Renal pelvis (tissue), 4 donors: Measurements from ENCODE around the gene ZDHHC13. TPM values are rescaled to one million over a fixed set of nuclear protein-coding genes. Genes with fewer than 3 reads are reported as not detected.
A peak's percentile ranks its signal among the peaks of the same experiment; 100 is the strongest.

Source experiments
- DNase-seq: peaks from one replicate; pipeline ENCODE4 v3.0.0-alpha.2; 2013
- polyA plus RNA-seq, 3 donors: library from polyadenylated mRNA; unstranded; fragments of 120-200 nt; gene quantifications; one replicate each; pipeline ENCODE4 v1.2.1, GENCODE V29; 2013; ENCODE audit not compliant: insufficient read length in 3 of 3

ZDHHC13 gene
- polyA plus RNA-seq, 3 donors, result 15.9 to 21.5 (median 19.8) TPM

DNA sequence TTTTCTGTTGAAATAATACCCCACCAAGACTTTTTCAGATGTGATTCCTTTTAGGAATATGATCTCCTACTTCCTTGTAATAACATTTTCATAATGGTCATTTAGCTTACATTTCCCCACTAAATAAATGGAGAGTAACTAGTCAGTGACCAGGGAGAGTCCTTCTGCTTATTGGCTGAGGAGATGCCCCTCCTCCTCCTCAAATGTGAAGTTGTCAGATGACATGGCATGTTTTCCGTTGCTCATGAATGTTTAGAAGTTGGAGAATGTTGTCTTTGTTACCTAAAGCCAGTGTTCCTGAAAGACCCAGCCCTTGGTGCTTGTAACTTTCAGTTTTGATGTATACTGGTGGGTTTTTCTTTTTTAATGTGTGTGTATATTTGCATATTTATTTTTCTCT lies 46.6 kb downstream of the ZDHHC13 start:
- no peak for DNase-seq

DNA sequence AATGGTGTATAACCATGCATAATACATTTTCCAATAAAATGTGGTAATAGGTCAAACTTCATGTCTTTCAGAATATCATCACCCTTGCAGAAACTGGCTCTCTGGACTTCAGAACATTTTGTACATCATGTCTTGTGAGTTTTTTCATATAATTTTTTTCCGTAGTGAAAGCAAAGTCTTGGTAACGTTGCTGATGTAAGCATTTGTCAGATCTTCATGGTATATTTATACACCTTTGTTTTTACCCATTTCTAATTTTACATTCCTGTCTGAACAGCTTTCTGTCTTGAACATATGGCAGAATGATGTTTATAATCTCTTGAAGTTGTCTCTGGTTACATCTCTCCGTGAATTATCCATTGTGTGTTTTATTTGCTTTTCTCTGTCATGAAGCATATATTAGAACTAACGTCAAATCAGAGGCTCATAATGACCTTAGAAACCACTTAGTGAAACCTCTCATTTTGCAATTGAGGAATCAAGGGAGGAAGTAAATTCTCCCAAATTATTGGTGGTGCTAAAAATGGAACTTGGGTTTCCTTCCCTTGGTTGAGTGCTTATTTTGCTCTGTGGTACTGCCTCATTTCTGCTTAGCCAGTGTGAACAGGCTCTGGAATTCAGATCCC lies 47.4 kb downstream of the ZDHHC13 start:
- DNase-seq, result no peak

DNA sequence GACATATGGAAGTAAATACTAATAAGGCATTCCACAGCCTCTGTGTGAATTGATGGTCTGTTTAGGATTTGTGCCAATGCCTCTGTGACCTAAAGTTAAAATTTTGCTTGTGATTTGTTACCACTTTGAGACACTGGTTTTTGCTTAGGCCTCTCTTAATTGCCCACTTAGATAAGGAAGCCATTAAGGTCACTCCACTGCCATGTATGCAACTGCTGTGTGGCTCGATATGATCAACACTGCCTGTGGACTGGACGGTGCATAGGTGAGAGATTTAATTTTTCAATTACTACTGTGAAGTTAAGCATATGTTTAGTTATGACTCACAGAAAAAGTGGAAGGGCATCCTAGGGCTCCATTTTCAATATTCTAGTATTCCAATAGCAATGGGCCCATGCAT lies 47.9 kb downstream of the ZDHHC13 start:
- no peak for DNase-seq

DNA sequence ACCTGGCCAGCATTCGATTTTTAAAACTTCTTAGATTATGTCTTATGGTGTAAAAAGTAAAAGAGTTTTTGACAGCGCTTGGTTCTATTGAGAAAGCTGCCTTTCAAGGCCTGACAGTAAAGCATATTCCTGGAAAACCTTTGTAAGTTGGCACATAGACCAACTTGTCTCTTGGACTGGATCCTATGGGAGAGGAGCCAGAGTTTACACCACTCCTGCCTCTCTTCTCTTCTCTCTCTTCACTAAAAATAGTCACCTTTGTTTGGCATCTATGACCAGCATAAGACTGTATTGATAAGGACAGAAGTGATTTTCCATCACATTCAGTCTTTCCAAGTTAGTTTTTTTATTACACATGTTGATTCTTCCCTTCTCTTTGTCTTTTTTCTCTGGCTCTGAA lies 51.1 kb downstream of the ZDHHC13 start:
- DNase-seq, result no peak

DNA sequence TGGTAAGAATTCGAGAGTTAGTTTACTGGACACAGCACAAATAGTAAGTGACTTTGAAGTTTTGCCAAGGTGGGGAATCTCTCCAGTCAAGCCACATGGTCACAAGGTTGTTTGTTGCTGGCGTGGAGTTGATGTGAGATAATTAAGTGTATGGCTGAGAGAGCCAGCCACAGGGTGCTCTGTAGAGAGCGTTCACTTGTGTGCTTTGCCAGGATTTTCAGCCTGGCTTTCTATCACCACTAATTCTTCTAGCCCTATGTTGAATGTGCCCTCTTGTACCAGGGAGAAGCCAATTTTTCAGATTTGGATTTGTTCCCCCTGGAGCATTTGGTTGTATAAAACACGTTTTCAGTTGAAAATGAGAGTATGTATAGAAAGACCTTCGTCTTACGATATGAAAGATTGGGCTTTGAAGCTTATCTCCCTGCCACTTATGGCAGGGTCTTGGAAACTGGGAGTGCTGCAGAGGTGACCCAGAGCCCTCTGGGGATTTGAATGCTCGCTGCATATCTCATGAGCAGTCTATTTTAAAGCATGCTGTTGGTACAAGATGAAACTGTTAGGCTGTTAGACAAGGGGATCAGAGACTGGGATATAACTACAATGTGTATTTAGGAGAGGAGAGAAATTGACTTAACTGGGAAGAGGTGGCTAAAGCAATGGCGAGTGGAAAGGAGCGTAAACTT lies 56.2 kb downstream of the ZDHHC13 start:
- DNase-seq, result no peak

DNA sequence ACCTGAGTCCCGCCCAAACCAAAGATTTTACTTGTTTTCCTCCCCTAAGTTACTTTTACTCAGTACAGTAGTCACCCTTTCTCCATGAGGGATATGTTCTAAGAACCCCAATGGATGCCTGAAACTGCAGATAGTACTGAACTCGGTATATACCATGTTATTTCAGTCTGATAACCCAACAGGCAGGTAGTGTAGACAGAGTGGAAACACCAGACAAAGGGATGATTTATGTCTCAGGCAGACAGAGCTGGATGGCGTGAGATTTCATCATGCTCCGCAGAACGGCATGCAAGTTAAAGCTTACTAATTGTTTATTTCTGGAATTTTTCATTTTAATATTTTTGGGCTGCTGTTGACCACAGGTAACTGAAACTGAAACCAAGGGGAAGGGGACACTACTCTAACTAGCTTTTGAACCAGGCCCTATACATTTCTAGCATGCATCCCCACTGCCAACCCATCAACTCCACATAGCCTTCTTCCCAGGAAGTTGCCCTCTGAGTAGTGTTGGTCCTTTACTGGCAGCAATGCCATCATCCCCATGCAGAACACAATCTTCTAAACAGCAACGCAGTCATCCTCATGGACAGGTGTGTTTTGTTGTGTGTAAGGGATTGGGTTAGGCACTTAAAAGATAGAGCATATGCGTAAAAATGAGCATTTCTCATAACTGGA lies 57.1 kb downstream of the ZDHHC13 start:
- DNase-seq, result no peak

DNA sequence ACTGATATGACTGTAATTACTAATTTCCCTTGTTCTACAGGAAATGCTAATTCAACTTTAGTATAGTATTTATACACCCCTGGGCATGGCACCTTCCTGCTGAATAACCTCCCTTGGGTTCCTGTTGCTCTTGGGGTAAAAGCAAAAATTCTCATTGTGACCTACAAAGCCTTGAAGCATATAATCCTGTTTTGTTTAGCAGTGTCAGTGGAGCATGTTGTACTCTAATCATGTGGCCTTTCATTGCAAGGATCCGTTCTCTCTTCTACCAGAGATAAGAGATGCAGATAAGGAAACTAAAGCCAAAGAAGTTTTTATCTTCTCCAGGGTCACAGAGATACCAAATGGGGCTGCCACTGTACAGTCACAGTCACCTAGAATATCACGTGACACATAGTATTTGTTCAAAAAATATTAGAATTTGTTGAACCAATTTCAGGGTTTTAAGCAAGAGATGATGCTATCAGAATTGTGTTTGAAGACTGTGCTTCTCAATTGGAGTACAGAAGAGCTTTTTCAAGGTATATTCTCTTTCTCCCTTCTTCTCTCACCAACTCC lies 59.7 kb downstream of the ZDHHC13 start:
- no peak for DNase-seq

DNA sequence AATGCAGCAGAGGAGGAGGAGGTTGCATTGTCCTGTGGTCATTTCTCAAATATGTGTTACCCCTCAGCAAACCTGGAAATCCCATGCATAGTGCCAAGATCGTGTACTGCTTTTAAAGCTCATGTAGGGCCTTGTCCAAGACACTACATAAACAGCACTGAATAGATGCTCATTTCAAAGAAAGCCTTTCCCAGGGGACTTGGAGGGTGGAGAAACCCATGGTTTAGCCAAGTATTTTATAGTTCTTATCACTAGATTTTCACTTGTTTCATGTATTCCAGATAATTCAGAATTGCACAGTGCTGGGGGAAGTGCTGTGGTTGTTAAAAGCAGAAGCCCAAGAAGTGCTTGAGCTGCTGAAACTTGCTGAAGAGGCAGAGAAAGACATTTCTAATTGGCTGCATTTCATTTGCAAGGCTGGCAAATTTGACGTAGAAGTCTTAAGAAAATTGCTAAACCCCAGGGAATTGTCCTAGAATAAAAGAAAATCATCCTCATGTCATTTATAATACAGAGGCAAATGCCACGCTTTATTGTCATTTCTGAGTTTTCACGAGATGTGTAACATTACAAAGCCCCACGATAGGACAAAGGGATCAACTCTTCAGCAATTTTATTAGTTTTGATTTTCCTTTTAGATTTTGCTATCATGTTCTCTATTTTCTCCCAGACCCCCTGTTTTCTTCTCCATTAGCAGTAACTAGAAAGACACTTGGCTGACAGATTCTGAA lies 64.7 kb downstream of the ZDHHC13 start:
- DNase-seq, result no peak

DNA sequence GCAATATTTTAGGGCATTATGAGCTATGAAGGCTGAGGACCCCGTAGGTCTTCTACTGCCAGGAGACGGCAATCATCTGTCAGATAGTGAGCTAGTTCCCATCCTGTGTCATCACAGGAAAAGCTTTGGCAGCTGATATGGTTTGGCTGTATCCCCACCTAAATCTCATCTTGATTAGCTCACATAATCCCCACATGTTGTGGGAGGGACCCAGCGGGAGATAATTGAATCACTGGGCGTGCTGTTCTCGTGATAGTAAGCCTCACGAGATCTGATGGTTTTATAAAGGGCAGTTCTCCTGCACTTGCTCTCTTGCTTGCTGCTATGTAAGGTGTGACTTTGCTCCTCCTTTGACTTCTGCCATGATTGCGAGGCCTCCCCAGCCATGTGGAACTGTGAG lies 66.7 kb downstream of the ZDHHC13 start:
- DNase-seq, result no peak

DNA sequence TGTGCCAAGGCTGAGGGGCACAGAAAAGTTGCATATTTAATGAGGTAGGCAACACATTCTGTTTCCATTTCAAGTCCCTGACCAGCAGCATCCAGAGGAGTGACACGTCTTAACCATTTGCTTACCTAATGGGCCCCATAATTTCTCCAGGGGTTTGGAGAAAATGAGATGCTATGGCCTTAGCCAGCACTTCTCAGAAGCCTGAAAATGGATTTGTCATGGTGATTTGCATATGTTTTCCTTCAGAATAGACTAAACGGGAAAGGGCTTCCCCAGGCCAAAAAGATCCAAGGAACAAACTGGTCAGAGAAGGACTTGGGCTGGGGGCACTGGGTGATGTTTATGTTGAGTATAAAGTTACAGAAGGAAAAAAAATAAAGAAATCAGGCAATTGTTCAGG lies 68.1 kb downstream of the ZDHHC13 start:
- no peak for DNase-seq

DNA sequence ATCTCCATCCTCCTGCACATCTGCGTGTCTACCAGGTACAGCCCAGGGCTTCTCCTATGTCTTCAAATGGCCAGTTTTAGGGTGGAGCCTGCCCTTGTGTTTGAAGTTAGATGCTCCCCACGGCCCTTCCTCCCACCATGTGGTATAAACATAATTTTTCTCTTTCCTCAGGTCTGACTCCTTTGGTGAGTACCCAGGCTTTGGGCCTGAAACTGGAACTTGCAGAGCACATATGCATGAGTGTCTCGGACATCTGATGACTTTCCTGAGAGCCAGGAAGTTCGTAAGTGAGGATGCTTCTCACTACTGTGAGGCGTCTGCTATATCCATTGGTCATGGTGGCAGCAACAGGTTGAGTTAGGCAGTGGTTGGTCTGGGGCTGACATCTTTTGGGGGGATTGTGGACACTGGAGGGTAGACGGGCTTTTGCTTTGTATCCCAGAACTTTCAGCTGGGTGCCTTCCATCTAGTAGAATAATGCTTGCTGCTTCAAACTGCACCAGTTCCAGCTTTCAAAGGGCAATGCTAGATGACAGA lies 68.6 kb downstream of the ZDHHC13 start:
- no peak for DNase-seq

DNA sequence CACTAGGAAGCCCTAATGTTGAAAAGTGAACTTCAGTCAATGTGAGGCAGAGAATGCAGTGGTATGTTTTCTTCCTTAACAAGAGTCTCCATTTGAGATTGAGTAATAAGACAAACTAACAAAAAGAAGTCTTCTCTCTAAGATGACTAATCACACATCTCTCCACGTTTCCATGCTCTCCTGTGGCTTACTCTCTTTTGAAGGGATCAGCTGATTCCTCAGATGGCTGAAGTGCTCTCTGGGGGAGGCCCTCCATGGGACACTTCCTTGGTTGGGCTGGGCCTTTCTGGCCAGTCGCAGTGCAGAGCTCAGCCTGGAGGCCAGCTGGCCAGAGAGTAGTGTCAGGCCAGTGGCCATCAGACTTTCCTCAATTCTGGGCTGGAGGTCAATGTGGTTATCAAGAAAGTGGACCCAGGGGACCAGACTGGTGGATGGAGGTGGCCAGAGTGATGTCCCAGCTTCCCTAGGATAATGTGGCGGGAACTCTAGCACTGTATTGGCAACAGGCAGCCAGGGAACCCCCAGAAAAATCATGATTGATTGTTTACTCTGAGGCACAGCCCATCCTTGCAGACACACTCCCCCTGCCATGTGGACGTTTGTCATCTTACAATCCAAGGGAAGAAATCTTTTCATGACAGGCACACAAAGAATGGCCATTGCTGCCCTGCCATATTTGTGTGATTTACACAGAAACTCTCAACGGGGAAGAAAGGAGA lies 70.3 kb downstream of the ZDHHC13 start:
- DNase-seq, result no peak

DNA sequence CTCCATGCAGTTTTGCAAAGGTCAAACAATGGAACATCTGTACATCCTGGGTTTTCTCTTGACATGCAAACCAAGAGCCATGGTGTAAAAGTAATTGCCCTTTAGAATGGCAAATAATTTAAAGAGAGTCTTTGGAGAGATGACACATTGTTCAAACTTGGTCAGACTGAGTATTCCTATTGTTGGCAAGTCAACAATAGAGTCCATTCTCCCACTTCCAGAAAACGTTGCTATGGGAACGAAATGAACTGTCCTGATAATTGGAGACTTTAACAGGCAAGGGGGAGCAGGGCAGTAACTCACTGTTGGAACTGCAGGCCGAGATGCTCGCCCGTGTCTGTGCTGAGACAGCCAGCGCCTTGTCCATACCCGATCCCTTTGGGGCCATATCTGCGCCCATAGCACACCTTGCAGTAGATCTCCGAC lies 70.9 kb downstream of the ZDHHC13 start:
- DNase-seq, result no peak

DNA sequence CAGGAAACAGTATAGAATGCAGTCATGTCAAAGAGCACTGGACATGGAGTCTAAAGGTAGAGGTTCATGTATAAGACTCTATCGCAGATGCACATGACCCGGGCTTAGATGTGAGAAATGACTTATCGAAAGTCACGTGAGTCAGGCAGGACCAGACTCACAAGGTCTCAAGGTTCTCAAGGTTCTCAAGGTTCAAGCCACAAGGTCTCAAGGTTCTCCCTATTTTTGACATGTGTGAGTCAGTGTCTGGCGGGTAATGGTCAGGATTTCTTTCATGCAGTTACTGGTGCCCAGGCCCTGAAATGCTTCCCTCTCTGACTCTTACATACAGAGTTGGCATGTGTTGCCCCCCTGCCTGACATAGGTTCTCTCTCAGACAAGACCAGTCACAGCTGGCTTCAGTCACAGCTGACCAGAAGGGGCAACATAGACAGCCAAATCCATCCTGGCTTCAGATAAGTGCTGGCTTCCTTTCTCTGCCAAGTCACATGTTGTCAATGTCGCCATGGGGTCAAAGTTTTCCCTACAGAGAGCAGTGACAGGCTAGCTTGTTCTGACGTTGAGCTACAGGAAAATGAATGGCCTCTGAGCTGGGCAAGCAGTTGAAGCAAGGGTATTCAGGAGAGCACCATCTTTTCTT lies 74.7 kb downstream of the ZDHHC13 start:
- no peak for DNase-seq

DNA sequence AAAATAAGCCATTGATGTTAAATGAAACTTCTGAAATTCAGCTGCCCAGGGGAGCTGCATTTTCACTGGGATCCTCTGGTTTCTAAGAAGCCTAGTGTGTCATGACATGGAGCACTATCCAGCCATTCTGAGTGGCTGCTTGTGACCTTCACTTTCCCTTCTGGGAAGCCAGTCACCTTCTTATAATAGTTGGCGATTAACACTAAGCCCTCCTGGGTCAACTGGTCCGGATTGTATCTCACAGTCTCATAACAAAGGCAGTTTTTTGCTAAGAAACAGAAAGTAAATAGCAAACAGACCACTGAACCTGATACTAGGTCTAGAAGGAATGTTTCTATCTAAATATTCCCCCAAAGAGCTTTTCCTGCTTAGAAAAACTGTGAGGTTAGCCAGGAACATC lies 76.9 kb downstream of the ZDHHC13 start:
- peak; percentile 23 for DNase-seq

DNA sequence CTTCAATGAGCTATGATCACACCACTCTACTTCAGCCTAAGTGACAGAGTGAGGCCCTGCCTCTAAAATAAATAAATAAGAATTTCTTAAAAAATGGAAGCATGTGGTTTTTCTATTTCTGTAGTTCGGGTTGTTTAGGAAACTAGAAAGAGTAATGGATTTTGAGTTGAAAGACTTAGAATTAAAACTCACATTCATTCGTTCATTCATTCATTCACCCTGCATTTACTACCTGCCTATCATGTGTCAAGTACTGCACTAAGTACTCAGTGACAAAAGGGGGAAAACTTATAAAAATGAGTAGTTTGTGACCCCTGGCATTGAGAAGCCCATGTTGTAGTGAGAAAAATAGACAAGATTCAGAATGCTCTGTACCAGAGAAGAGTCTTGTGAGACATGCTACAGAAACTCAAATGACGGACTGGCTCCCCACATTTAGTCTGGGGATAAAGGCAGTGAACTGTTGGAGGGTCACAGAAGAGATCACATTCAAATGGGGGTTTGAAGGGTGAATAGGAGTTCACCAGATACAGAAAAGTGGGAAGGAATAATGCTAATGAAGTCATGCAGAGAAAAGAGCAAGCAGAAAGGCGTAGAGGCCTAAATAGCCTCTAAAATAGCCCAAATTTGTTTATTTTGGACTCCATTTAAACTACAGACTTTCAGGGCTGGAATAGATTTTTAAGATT lies 77.8 kb downstream of the ZDHHC13 start:
- no peak for DNase-seq

DNA sequence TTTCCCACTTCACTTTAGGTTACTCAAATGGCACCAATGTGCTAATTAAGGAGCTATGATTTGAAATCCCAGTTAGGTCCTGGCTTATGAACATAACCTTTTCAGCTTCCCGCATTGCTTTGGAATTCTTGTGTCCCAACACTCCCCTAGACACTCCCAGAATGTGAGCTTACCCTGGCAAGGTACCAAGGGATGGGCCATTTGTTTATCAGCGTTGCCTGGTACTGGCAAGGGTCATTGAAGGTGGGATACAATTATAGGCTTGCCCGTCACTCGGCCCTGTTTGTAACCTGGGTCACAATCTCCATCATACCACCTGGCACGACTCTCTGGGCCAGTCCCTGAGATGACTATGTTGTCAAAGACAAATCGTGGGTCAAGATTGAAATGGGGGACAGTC lies 79.5 kb downstream of the ZDHHC13 start:
- no peak for DNase-seq

DNA sequence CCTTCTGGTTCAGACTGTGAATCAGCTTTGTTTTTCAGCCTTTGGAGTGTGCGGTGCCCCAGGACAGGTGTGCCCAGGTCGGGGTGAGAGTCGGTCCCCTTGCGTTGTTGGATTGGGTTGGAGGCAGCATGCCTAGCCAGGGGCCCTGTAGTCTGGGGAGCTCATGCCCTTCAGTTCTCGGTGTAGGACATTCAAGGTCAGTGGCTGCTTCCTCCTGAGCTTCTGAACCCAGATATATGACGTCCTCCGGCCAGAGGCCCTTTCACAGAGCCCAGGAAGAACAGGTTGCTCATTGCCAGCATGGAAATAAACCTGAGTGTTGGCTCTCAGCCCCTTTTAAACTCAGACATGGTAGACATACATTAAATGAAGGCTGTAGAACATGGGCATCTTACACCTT lies 82.1 kb downstream of the ZDHHC13 start:
- DNase-seq, result no peak

DNA sequence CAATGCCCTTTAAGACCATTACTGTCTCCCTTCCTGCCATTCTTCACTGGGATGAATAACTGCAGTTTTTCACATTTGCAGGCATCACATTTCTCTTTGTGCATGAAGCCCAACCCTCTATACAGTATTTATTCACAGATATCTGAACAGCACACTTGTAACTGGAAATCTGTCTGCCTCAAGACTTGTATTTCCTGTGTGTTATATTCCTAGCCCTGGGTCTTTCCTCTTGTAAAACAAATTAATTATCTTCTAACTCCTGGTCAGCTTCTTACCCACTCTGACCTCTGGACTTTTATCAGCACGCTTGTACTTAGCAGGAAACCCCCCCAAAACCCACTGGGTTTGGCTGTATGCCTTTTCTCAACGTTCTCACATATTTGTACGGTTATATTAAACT lies 82.8 kb downstream of the ZDHHC13 start:
- DNase-seq, result peak; percentile 20
